Fibroblast of skin of back (primary cell): ENCODE results near the gene UBAP2L.
"Not testable (repeated sequence)": the region's sequence is repeated elsewhere in the genome, so short reads cannot be mapped to it uniquely, and the experiment has no call there.

Experiments used
- DNase-seq: peaks from one replicate; pipeline ENCODE4 v3.0.0-alpha.2; 2013

The UBAP2L gene

DNA sequence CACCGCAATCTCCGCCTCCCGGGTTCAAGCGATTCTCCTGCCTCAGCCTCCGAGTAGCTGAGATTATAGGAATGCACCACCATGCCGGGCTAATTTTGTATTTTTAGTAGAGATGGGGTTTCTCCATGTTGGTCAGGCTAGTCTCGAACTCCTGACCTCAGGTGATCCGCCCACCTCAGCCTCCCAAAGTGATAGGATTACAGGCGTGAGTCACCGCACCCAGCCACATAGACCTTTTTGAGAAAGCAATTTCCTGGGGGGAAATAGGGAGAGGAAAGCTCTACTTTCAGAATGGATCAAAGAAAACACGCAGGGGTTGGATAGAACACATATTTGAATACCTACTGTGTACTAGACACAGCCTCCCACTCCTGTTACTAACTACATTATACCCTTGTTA is 15.0 kb upstream of the UBAP2L start:
- not testable (repeated sequence) for DNase-seq

DNA sequence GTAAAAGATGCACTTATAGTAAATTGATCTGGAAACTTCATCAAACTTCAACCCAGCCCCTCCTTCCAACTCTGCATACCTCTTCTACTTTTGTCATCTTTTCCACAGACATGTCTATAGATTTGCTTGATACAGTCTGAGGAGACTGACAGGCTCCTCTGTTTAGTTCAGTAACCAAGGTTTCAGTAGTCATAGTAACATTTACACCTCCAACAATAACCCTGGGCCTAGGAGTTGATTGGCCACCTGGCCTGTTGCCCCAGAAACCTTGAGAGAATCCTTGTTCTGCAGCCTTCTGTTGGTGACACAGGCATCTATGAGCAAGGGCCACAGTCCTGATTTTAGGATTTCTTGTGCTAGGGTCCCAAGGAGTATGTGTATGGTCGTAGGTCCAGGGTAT is 14.6 kb upstream of the UBAP2L start, which contains the start of gene CFAP141:
CFAP141 (minus strand) TSS at position 138 of the 400 bp plus-strand sequence; CDS start at position 112, 26 bp downstream.
- DNase-seq, result no peak

DNA sequence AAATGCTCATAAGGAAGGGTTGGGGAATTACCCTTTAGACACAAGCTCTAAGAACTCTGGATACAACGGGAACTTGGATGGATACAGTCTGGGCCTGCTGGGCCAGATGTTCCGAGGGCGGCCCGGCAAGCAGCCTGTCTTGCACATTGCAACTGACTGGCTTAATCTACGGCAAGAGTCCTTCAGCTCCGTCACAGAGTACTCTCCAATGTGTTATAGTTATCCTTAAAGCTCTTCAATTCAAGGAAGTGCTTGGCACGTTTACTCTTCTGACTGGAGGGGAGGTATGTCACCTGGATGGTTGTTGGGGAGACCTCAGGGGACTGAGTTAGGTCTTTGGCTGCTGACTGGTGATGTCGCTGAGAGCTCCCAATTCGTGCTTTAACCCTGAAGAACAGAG is 13.5 kb upstream of the UBAP2L start:
- no peak for DNase-seq

DNA sequence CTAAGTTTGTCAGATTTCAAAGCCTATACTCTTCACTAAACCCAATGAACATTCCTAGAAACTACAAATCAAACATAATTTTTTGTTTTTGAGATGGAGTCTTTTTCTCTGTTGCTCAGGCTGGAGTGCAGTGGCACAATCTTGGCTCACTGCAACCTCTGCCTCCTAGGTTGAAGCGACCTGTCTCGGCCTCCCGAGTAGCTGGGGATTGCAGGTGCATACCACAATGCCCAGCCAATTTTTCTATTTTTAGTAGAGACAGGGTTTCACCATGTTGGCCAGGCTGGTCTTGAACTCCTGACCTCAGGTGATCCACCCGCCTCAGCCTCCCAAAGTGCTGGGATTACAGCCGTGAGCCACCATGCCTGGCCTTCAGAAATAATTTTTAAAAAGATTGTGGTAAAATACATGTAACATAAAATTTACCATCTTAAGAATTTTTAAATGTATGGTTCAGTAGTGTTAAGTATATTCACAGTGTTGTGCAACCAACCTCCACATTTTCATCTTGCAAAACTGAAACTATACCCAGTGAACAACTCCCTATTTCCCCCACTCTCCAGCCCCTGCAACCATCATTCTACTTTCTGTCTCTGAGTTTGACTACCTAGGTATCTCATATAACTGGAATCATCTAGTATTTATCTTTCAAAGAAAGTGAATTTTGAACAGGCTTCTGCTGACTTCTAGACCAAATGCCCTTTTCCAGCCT is 11.9 kb upstream of the UBAP2L start:
- no peak for DNase-seq

DNA sequence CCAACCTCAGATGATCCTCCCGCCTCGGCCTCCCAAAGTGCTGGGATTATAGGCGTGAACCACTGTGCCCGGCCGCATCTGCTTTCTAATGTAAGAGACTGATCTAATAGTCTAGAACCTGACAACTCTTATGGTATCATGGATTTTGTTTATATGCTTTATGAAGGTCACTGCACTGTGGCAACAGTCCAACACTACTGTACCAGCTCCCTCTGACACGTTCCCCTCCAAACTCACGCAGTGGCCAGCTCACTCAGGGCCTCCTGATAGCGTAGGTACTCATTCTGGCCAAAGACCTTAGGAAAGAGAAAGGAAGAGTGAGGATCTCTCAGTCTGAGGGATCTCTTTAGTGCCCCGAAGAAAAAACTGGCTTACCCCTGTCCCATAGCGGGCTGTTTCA is 8.7 kb upstream of the UBAP2L start:
- no peak for DNase-seq

DNA sequence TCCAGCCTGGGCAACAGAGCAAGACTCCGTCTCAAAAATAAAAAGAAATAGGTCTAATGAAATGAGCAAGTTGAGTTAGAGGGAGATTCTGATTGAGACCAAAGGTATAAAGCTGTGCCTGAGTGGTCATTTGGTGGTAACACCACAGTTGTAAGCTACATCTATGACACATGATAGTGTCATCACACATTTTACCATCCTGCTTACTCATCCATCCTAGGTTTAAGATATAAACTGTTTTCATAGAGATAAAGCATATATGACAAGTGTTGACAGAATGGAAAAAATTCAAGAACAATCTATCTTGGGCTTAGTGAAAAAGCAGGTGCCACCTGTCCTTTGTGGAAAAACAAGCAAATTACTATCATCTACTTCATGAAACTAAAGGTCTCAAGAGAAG is 7.5 kb upstream of the UBAP2L start:
- DNase-seq, result peak; percentile 61

DNA sequence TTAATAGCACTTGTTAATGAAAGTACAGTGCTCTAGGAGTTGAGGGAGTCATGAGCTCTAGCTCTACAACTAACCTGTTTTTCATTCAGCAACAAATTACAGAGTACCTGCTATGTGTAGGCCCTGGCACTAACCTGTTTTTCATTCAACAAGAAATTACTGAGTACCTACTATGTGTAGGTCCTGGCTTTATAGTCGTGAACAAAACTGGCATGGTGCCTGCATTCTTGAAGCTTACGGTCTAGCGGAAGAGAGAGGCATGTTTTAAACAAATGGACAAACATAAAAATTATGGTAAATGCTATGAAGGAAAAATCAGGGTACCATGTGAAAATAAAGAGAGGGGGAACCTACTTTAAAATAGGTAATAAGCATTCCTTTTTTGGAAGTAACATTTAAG is 2.2 kb upstream of the UBAP2L start:
- no peak for DNase-seq

DNA sequence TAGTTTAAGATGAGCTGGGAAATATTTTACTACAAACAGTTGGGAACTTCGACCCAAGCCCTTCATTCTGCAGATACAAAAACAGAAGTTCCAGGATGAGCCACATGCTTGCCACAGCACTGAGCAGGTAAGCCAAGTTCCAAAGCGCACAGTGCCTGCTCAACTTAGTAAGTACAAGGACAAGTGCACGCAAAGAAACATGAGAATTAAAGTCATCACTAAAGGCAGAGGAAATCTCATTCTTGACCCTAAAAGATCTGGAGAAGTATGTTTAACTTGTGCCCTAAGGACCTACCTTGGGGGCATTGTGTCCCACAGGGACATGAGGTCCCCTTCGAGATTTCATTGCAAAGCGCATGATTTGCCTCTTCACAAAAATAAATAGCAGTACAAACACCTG is 1.2 kb upstream of the UBAP2L start:
- DNase-seq, result peak; percentile 8

DNA sequence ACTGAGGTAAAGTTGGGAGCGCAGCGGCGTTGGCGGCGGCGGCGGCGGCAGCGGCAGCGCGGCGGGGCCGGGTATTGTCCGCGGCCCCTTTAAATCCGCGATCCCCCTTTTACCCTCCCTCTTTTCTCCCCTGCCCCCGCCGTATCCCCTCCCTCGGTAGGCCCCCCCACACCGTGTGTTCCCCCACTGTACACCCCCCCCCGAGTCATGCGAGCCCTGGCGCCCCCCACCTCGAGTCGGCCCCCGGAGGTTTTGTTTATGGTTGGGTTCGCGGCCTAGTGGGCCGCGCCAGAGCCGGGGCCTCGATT is 169 bp downstream of the UBAP2L start:
- DNase-seq, result no peak

DNA sequence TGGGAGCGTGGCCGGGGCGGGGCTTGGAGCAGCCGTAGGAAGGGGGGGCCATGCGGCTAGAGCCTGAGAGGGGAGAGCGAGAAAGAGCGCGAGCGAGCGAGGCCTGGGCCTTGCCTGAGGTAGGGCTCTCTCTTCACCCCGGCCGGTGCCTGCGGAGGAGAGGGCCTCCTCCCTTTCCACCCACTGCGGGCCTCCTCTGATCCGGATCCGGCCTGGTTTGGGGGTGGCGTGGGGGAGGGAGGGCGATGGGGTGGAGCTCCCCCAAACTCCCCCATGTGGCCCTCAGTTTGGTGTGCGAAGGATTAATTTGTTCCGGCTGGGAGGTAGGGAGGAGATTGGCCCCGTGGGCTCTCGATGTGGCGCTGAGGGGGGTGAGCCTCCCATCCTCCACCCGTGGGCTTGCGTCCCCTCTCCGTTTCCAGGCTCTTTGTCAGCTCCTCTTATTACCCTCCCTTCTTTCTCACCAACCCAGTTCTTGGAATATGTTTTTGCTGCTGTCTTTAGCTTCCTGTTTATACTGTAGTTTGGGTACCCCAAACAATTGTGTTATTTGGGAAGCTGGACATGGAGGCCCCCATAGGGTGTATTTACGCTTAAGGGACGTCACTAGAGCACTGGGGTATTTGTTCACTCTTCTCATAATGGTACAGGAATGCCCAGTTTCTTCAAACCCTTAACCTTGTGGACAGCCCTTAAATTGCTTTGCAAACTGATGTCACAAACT is 685 bp downstream of the UBAP2L start:
- peak; percentile 64 for DNase-seq

DNA sequence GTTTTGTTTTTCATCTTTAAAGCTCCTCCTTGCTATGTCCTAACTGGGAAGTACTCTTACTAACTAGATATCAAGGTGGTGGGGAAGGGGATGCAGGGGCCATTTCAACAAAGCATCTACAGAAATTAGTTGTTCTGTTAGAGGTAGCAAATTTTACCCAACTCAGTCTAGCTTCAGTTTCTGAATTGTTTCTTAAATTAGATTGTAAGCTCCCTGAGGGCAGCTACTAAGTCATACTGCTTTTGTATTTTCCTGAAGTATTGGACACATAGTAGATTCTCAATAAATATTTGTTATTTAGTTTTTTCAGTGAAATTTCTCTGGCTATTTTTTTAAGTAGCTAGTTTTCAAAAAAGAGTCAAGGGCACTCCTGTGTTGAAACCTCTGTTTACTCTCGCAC is 1.8 kb downstream of the UBAP2L start:
- no peak for DNase-seq

DNA sequence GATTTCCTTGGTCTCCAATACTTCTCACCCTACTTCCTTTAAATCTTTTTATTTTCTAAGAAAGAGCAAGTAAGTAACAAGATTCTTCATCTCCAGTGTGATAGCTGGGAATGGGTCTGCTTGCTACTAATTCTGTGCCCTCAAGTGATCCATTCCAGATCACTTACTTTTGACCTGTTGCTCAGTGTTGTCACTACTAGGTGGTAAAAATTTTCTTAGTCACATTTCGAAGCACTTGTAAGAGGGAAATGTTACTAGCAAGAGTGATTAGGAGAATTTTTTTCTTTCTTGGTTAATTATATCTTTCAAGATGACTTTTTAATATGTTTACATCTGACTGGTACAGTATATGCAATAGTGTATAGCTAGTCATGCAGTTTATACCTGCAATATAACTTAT is 2.2 kb downstream of the UBAP2L start:
- no peak for DNase-seq

DNA sequence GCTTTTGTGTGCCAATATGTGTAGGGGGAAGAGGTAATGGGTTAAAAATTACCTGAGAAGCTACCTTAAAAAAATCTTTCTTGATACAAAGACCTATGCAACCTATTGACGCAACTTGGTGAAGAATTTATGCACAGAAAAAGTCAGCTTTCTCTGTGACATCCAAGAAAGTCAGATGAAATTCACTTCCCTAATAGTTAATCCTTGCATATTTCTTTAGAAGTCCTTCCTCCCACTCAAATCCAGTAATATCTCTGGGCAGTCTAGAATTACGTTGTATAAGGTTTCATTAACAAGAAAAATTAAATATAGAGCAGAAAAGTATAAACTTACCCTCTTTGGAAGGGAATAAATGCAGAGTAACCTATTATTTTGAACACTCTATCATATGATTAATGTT is 2.9 kb downstream of the UBAP2L start:
- no peak for DNase-seq

DNA sequence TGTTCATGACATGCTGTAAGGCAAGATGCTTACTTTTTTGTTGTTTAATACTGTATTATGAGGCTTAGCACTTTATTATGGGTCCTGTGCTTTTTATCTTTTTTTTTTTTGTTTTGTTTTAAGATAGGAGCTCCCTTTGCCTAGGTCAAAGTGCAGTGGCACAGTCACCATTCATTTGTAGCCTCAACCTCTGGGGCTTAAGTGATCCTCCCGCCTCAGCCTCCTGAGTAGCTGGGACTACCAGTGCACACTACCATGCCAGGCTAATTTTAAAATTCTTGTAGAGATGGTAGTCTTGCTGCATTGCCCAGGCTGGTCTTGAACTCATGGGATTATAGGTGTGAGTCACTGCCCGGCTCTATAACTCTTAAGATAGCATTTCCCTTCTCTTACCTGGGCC is 4.6 kb downstream of the UBAP2L start:
- no peak for DNase-seq

DNA sequence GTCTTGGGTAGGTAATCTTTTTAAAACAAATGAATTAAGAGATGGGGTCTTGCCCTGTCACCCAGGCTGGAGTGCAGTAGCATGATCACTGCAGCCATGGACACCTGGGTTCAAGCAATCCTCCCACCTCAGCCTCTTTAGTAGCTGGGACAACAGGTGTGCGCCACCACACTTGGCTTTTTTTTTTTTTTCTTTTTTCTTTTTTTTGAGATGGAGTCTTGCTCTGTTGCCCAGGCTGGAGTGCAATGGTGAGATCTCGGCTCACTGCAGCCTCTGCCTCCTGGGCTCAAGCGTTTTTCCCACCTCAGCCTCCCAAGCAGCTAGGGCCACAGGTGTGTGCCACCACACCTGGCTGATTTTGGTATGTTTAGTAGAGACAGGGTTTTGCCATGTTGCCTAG is 10.4 kb downstream of the UBAP2L start:
- not testable (repeated sequence) for DNase-seq

DNA sequence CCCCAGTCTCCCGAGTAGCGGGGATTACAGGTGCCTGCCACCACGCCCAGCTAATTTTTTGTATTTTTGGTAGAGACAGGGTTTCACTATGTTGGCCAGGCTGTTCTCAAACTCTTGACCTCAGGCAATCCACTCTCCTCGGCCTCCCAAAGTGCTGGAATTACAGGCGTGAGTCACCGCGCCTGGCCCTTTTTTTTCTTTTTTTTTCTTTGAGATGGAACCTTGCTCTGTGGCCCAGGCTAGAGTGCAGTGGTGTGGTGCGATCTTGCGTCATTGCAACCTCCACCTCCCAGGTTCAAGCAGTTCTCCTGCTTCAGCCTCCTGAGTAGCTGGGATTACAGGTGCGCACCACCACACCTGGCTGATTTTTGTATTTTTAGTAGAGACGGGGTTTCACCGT is 12.4 kb downstream of the UBAP2L start:
- DNase-seq, result not testable (repeated sequence)

DNA sequence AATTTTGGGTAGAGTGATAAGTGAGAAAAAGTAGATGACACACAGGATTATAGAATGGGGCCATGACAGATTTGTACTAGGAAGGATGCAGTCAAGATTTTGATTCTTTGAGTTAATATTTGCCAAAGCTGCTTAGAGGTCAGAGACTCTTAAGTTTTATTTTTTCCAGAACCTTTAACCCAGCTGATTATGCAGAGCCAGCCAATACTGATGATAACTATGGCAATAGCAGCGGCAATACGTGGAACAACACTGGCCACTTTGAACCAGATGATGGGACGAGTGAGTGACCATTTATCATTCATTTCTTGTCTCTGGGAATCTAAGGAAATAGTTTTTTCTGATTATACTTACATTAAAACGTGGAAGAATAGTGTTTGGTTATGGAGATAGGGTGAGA is 16.1 kb downstream of the UBAP2L start:
- no peak for DNase-seq

DNA sequence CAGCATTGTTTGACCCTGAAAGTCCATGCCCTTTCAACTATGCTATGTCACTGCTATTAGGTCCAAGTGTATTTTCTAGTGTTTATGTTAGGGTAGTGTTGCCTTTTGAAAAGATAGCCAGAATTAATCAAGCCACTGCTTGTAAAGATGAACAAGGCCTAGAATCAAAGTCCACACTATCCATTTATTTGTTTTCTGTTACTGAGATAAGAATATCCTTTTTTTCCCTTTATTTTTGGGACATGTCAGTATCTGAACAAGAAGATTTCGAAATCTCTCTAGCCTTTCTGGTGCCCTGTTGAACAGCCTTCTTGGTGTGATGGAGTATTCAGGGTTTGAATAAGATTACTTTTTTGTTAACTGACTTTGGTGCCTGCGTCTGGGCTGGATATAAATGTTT is 16.7 kb downstream of the UBAP2L start:
- no peak for DNase-seq

DNA sequence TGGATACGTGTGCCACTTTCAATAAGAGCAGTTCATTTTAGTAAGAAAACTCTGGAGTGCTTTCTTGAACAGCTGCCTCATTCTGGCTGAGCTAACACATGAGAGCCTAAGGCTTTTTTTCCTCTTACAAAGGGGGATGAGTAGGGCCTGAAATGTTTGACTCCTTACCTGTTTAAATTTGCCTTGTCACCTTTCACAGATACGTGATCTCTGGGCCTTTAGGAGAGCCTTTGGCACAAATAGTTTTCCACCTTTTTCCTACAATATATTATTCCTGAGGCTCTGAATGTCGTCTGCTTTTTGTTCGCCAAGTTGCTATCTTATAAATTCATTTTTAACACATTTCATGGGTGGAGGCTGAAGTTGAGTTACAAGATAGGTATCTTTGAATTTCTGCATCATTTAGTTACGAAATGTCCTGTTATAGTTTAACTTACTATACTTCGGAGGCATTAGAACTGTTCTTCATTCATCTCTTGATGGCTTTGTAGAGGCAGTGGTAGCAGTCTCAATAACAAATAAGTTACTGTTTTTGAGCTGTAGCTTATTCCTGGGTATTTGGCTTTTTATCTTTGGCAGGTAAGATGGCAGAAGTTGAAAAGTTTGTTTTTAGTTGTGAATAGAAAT is 17.2 kb downstream of the UBAP2L start:
- no peak for DNase-seq

DNA sequence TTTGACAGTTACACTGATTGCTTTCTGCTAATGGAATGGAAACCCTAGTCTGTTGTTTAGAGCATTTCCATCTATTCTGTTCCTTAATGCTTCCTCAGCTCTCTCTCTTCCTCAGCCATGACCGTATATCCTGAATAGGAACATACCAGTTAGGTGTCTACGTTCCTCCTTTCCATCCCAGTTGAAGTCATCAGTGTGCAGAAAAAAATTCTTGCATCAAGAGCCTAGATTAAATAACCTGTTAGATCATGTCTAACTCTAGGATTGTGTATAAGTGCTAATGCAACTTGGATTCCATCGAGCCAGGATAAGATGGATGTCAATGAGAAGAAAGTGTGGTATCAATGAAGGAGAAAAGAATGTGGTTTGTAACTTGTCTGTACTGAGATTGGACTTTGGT is 18.7 kb downstream of the UBAP2L start:
- no peak for DNase-seq

DNA sequence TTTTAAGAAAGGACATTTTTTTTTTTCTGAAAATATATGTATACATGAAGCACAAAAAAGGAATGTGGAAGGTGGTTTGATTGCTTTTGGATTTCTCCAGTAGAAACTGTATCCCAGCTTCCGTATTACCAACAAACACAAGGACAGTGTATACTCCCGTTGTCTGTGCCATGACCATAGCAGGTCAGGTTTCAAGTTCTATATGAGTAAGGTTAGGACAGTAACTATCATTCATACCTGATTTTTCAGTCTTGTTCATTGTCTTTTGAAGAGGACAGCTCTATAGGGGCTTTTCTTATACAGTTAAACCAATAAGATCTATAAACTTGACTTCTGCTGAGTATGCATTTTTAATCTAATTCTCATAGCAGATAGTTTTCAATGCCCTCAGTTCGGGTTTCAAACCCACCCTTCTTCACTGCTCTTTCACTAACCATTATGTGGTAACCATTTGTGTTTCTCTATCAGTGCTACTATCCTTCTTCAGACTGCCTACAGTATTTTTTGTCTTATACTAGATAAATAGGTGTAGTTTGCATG is 19.6 kb downstream of the UBAP2L start:
- DNase-seq, result no peak

DNA sequence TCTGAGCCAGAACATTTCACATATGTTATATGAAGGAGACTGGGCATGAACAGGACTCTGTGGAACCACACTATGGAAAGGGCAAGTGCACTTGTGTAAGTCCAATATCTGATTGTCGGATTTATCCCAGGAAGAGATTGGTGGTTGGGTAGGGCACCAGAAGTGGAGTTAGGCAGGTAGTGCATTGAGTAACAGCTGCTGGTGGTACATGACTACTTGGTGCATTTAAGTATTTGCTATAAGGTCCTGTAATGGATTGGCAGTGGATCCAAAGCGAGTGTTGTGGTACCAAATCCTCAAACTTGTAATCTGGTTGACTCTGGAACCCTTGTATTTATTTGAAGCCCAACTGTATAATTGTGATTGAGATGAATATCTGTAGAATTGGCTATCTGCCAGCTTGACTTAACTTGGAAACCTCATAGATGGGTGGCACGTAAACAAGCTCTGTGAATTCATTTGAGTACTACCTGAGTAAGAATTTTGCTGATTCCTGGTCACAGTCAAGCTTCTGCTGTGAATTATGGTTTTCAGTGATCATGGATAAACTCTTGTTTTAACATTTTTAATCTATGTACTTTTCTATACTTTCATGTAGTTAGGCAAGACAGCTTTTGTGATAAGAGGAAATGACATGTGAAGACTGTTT is 21.1 kb downstream of the UBAP2L start:
- DNase-seq, result no peak

DNA sequence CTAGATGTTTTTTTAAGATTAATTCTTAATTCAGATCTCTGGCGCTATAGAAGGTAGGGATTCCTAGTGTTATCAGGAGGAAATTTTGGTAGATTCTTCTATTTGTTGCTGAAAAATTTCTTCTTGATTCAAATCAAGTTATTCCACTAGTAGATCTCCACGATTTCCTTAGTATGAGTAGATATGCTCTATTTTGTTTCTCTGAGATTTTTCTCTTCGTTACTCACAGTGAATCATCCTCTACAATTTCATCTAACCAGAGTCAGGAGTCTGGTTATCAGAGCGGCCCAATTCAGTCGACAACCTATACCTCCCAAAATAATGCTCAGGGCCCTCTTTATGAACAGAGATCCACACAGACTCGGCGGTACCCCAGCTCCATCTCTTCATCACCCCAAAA is 32.9 kb downstream of the UBAP2L start:
- DNase-seq, result no peak
